Measurements from ENCODE around the gene TFDP1. TPM values are rescaled to one million over a fixed set of nuclear protein-coding genes. Genes with fewer than 3 reads are reported as not detected.
A peak's percentile ranks its signal among the peaks of the same experiment; 100 is the strongest.

The TFDP1 gene
- total RNA-seq, 1 experiment from 2014 or later, result 140 TPM

DNA sequence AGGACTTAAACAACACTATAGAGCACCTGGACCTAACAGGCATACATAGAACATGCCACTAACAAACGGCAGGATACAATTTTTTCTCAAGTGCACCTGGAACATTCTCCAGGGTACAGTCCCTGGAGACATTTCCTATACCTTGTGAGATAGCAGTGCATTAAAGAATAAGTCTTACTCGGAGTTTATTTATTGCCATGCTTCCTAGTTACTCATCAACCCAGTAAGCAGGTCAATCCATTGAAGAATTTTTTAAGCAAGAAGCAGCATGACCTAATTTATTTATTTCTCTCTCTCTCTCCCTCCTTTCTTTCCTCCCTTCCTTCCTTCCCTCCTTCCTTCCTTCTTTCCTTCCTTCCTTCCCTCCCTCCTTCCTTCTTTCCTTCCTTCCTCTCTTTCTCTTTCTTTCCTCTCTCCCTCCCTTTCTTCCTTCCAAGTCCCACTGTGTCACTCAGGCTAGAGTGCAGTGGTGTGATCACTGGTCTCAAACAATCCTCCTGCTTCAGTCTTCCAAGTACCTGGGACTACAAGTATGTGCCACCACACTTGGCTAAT lies 6.6 kb upstream of the TFDP1 start:
- peaks cover 18% of the 10 kb centered on the region for H3K9me3 Mint-ChIP-seq (ENCODE audit: unreplicated experiment)
- intact Hi-C loops (cut with micrococcal nuclease; ENCODE audit: unreplicated experiment), result no loop called here
- Histone ChIP-seq H3K4me1 (peaks cover 5% of the 10 kb centered on the region; the same call in 1 of the 2 replicates), H3K9me3 (peaks cover 17% of the 10 kb centered on the region), H3K4me3 (ENCODE audit: low read depth, low read length) (no peak overlapping the region), H3K36me3 (ENCODE audit: control insufficient read depth, insufficient read depth, low read length) (no peaks in the 10 kb centered on the region), H3K27me3 (replicated peaks; ENCODE audit: control insufficient read depth, insufficient read depth, low read length) (no peaks in the 10 kb centered on the region)
- peak in 1 of 2 experiments; percentile 6 for DNase-seq
- peaks cover 6% of the 10 kb centered on the region for H3K4me1 Mint-ChIP-seq (ENCODE audit: low read depth, unreplicated experiment)
- no peak overlapping the region for H3K4me3 Mint-ChIP-seq (ENCODE audit: unreplicated experiment)
- no peak overlapping the region for H3K27ac Mint-ChIP-seq (ENCODE audit: unreplicated experiment)
- TF ChIP-seq, protein P1, sequence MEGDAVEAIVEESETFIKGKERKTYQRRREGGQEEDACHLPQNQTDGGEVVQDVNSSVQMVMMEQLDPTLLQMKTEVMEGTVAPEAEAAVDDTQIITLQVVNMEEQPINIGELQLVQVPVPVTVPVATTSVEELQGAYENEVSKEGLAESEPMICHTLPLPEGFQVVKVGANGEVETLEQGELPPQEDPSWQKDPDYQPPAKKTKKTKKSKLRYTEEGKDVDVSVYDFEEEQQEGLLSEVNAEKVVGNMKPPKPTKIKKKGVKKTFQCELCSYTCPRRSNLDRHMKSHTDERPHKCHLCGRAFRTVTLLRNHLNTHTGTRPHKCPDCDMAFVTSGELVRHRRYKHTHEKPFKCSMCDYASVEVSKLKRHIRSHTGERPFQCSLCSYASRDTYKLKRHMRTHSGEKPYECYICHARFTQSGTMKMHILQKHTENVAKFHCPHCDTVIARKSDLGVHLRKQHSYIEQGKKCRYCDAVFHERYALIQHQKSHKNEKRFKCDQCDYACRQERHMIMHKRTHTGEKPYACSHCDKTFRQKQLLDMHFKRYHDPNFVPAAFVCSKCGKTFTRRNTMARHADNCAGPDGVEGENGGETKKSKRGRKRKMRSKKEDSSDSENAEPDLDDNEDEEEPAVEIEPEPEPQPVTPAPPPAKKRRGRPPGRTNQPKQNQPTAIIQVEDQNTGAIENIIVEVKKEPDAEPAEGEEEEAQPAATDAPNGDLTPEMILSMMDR (IDR thresholded peaks at IDR 0.05; ENCODE audit: insufficient read depth in 1 of 2, low read depth in 1 of 2, low read length in 1 of 2, severe bottlenecking in 1 of 2, unreplicated experiment in 1 of 2), result no peak
- no peaks in the 10 kb centered on the region for H3K27me3 Mint-ChIP-seq (ENCODE audit: insufficient read depth, unreplicated experiment)
- H3K36me3 Mint-ChIP-seq (ENCODE audit: insufficient read depth, unreplicated experiment), result no peaks in the 10 kb centered on the region
- no TSS peak for BruUV-seq (replicated peaks)
- CTCF ChIA-PET, result no interaction called here
- POLR2A ChIA-PET, result no interaction called here

DNA sequence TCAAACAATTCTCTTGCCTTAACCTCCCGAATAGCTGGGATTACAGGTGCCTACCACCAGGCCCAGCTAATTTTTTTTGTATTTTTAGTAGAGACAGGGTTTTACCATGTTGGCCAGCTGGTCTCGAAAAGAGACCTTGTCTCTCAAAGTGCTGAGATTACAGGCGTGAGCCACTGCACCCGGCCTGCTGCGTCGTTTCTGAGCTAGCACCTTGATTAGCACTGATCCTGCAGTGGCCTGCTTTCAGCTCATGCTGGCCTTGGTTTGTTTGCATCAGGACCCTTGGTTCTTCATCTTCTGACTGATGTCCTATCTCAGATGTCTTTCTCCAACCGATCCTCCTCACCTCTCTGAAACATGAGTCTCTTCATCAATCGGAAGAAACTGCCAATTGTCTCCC lies 4.9 kb upstream of the TFDP1 start:
- H3K27ac Mint-ChIP-seq (ENCODE audit: unreplicated experiment), result no peak overlapping the region
- TF ChIP-seq, protein P1 (IDR thresholded peaks at IDR 0.05; ENCODE audit: insufficient read depth in 1 of 2, low read depth in 1 of 2, low read length in 1 of 2, severe bottlenecking in 1 of 2, unreplicated experiment in 1 of 2), result no peak
- ChIA-PET POLR2A (no interaction called here), CTCF (interaction anchor here (1.8 kb wide), 1 partner anchor 18 kb away, joined by 4 read pairs; no protein-coding TSS in a partner anchor)
- no TSS peak for BruUV-seq (replicated peaks)
- Histone ChIP-seq H3K27me3 (replicated peaks; ENCODE audit: control insufficient read depth, insufficient read depth, low read length) (no peaks in the 10 kb centered on the region), H3K9me3 (peaks cover 12% of the 10 kb centered on the region), H3K36me3 (ENCODE audit: control insufficient read depth, insufficient read depth, low read length) (no peaks in the 10 kb centered on the region), H3K4me1 (peaks cover 9% of the 10 kb centered on the region; the same call in 1 of the 2 replicates), H3K4me3 (ENCODE audit: low read depth, low read length) (no peak overlapping the region)
- no peaks in the 10 kb centered on the region for H3K27me3 Mint-ChIP-seq (ENCODE audit: insufficient read depth, unreplicated experiment)
- intact Hi-C loops (cut with micrococcal nuclease; ENCODE audit: unreplicated experiment), result no loop called here
- H3K4me1 Mint-ChIP-seq (ENCODE audit: low read depth, unreplicated experiment), result peaks cover 19% of the 10 kb centered on the region
- peak in 1 of 2 experiments; percentile 19 for DNase-seq
- H3K4me3 Mint-ChIP-seq (ENCODE audit: unreplicated experiment), result no peak overlapping the region
- peaks cover 18% of the 10 kb centered on the region for H3K9me3 Mint-ChIP-seq (ENCODE audit: unreplicated experiment)
- peaks cover 6% of the 10 kb centered on the region for H3K36me3 Mint-ChIP-seq (ENCODE audit: insufficient read depth, unreplicated experiment)

DNA sequence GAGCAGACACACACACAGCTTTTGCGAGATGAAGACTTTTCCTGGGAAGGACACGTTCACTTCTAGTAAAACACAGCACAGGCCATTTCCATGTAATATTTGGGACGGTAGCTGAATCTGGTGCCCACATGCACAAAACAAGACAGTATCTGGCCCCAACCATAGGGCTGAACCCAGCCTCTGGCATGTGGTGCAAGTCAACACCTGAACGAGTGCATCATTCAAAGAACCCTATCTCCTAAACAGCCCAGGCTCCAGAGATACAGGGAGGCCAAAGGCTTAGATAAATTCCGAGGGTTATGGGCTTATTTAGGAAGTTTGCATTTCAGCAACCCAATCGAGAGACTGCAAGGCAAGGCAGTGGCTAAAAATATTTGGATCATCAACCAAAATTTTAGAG lies 2.7 kb upstream of the TFDP1 start:
- Histone ChIP-seq H3K9me3 (no peaks in the 10 kb centered on the region), H3K36me3 (ENCODE audit: control insufficient read depth, insufficient read depth, low read length) (peaks cover 4% of the 10 kb centered on the region), H3K4me3 (ENCODE audit: low read depth, low read length) (no peak overlapping the region), H3K27me3 (replicated peaks; ENCODE audit: control insufficient read depth, insufficient read depth, low read length) (no peaks in the 10 kb centered on the region), H3K4me1 (peaks cover 20% of the 10 kb centered on the region)
- H3K27me3 Mint-ChIP-seq (ENCODE audit: insufficient read depth, unreplicated experiment), result no peaks in the 10 kb centered on the region
- peaks cover 19% of the 10 kb centered on the region for H3K4me1 Mint-ChIP-seq (ENCODE audit: low read depth, unreplicated experiment)
- TF ChIP-seq, protein P1 (IDR thresholded peaks at IDR 0.05; ENCODE audit: insufficient read depth in 1 of 2, low read depth in 1 of 2, low read length in 1 of 2, severe bottlenecking in 1 of 2, unreplicated experiment in 1 of 2), result no peak
- H3K4me3 Mint-ChIP-seq (ENCODE audit: unreplicated experiment), result no peak overlapping the region
- H3K9me3 Mint-ChIP-seq (ENCODE audit: unreplicated experiment), result peaks cover 12% of the 10 kb centered on the region
- H3K36me3 Mint-ChIP-seq (ENCODE audit: insufficient read depth, unreplicated experiment), result peaks cover 20% of the 10 kb centered on the region
- ChIA-PET CTCF (no interaction called here), POLR2A (no interaction called here)
- H3K27ac Mint-ChIP-seq (ENCODE audit: unreplicated experiment), result no peak overlapping the region
- intact Hi-C loops (cut with micrococcal nuclease; ENCODE audit: unreplicated experiment), result no loop called here
- no TSS peak for BruUV-seq (replicated peaks)
- DNase-seq, result peak in 1 of 2 experiments; percentile 12

Measured in Caco-2 (cell line).